ENCODE measurements around the gene PRKCD.
"Not testable (repeated sequence)": the region's sequence is repeated elsewhere in the genome, so short reads cannot be mapped to it uniquely, and the experiment has no call there.

Gene PRKCD

DNA sequence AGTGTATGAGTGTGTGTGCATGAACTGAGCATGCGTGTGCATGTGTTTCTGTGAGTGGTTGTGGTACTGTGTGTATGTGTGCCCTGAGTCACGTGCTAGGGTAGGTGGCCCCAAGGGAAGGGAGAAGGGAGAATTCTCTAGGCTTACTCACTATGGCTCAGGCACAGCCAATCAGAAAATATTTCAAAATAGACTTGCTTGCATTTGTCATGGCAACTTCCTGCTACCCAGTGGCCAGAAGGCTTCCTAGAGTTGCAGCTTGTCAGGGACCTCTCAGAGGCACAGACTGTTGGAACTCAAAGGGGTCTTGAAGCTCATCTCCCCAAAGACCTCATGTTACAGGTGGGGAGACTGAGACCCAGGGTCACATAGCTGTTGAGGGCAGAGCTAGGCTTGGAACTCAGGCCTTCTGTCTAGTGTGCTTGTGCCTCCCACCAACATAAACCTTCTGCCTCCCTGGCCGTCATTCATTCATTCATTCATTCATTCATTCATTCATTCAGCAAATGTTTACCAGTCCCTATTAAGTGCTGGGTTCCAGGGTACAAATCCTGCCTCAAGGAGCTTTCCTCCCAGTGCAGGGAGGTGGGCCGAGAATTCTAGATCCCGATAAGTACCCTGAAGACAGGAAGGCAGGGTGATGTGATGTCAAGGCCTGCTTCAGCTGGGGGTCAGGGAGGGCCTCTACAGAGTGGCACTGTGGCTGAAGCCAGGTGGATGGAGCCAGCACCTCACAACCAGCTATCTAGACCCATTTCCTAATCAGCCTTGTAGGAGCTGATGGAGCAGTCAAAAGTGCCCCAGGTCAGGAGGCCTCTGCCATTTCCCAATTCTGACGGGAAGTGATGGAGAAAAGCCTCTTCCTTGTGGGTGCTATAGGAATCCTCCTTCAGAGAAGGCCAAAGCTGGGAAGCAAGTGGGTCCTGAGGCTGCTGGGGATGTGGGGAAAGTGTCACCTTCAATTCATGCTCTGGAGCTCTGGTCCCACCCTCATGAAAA, 19.9 kb upstream of the PRKCD start:
- DNase-seq, result peak; percentile 78

DNA sequence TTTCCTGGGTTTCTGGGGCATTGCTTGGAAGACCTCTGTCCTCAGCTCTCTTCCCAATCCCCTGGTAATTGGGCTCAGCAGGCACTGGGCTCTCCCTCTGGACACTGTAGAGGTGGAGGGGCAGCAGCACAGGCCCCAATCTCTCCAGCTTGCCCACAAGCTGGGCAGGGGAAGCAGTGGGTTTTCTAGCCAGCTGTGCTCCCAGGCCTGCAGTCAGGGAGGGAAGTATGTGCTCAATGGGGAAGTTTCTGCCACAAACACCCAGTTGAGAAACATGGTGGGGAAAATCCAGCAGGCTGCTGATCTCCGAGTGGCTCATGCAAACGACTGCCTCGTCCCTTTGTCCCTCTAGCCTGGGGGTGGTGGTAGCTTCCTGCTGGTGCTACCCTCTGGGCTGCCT, 18.0 kb upstream of the PRKCD start:
- DNase-seq, result no peak

DNA sequence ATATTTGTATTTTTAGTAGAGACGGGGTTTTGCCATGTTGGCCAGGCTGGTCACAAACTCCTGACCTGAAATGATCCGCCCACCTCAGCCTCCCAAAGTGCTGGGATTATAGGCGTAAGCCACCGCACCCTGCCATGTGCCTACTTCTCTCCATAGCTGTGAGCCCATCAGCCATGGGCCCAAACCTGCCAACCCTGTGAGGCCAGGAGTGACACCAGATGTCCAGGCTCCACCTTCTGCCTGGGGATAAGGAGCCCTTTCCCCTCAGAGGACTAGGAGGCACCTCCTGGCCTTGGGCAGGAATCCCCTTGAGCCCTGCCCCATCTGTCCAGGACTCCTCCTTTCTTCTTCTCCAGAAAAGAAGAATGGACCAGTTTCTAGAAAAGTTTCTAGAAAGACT, 16.6 kb upstream of the PRKCD start:
- DNase-seq, result no peak

DNA sequence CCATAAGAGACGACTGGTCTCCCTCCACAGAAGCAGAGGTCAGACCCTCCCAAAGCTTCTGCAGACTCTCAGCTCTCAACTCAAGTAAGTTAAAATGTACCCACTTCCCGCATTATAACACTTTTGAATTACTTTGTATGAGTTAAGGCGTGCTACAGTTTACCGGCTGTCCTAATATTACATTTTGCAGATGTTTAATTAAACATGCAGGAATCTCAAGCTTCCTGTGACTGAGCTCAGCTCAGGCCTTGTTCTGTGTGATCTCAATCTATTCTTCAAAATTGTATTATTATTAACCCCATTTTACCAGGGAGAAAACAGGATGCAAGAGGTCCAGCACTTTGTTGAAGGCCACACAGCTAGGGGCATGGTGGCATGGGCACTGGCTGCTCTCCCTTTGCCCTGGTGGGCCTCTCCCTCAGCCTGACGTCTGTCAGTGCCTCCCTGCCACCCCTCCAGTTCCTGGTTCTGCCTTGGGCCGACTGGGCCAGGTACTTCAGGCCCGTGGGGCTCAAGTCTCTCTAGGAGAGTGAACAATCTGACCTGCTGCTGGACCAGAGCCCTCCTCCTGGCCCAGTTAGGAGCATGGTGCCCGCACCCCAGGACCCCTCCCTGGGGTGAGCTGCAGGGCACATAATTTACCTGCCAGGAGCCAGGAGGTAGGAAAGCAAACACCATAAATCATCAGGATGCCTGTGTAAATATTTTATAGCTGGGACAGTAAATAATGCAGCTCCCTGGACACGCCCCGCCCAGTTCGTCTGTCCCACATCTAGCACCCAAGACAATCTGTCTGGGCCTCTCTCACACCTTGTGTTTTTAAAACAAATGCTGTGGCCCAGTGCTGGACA, 15.9 kb upstream of the PRKCD start:
- DNase-seq, result no peak

DNA sequence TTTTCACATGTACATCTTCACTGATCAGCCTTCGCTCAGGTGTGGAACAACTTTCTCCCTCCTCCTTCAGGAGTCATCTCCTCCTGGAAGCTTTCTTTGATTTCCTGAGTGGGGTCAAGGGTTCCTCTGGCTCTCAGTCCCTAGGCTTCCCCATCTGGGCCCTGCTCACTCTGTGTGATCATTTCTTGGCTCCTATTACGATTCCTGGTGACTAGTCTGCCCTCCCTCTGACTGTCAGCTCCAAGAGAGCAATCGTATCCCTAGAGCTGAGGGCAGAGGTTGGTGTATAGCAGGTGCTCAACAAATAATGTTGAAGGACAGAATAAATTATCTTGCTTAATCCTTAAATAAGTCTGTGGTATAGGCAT, 15.3 kb upstream of the PRKCD start:
- DNase-seq, result no peak

DNA sequence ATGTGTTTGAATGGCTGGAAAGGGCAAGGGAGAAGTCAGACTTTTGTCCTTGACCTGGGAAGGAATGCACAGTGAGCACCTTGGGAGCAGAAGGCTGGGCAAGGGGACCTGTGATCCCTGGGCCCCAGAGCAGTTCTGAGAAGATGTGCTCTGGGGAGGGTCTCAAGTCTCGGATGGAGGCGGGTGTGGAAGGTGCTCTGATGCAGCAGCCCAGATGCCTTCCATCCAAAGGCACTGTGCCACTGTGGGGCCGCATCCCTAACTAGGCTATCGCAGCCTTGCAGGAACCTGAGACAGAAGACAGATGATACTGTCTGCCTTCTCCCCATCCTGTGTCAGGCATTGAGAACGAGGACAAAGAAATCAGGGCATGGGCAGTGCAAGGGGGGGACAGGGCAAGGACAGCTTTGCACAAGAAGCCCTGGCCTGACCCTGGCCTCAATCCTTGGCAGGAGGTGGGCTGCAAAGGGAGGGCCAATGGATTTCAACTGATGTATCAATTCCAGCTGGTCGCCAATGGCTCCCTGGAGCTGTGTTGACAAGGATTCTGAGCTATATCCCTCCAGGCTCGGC, 14.6 kb upstream of the PRKCD start:
- no peak for DNase-seq

DNA sequence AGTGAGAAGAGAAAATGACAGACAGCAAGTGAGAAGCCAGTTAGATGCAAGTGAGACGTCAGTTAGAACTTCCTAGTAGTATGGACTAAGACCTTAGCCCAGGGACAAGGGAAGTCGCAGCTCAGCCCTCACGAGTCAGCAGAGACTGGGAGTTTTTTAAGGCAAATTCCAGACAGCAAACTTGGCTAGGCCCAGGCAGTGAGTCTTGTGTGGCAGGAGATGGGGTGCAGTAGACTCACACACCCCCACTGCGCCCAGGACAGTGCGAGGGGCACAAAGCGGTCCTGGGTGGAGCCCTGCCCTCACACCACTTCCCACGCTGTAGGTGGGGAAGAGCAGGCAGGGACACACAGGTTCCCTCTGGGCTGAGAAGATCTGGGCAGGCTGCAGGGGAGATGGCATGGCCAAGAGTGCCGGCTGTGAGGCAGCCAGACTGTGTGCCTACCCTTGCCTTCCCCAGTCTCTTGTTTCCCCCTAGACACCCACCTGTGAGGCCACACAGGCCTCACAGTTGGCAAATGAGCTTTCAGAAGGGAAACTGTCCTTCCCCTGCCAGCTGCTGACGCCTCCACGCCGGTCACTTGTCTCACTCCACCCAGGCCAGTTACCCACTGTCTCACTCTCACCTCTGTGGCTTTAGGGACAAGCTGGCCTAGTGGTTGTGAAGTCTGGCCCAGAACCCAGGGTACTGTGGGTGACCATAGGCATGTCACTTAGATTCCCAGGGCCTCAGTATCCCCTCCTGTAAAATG, 13.7 kb upstream of the PRKCD start:
- DNase-seq, result no peak

DNA sequence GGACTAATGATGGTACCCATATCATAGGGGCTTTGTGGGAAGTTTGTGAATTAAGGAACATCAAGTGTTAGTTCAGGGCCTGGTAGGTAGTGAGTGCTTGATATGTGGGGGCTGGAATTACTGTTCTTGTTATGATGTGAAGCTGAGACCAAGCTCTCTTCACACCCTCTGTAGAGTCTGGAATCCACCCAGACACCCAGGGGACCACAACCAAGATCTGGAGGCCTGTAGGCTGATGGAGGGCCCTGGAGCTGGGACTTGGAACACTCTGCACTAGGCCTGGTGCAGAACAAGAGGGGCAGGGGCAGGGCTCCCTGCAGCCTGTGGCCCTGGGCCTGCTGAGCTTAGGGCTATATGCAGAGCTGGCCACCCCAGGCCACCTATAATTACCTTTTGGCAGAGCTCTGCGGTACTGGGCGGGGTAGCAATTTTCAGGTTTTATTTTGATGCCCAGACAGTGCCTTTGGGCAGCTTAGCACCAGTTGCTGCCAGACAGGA, 13.1 kb upstream of the PRKCD start:
- DNase-seq, result no peak

DNA sequence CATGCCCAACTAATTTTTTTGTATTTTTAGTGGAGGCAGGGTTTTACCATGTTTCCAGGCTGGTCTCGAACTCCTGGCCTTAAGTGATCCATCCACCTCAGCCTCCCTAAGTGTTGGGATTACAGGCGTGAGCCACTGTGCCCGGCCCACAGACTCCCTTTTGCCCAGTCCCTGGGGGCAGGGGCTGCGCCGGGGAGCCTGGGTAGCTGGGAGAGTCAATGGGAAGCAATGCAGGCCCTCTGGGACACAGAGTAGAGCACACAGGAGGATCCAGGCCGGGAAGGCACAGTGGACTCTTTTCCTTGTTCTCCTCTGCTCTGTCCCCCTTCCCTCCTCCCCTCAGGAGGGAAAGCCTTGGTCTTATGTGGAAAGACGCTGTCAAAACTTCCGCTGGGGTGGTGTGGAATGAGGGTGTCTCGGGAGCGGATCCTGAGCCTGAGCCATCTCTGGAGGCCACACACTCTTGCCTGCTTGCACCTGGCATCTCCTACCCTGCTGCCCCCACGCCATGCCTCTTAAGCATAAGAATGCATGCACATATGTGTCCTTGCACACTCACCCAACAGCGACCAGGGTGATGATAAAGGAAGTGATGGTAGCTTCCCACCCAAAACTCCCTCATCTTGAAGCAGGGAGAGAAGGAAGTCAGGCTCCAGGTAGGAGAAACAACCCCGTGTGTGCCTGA, 11.9 kb upstream of the PRKCD start:
- no peak for DNase-seq

DNA sequence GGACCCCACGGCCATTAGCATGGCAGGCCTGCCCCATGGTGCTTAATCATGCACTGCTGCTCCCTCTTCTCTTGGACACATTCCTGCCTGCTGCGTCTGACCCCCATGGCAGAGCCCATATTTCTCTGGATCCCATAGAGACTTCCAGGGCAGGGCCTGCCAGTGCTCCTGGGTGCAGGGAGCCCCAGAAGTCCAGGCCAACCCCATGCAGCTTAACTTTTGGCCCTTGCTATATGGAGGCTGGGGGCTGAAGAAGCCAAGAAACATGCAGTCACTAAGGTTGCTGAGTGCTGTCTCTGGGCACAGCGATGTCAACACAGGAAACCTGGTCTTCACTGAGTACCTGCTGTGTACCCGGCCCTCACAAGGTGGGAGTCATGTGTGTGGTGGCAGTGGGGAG, 11.3 kb upstream of the PRKCD start:
- no peak for DNase-seq

DNA sequence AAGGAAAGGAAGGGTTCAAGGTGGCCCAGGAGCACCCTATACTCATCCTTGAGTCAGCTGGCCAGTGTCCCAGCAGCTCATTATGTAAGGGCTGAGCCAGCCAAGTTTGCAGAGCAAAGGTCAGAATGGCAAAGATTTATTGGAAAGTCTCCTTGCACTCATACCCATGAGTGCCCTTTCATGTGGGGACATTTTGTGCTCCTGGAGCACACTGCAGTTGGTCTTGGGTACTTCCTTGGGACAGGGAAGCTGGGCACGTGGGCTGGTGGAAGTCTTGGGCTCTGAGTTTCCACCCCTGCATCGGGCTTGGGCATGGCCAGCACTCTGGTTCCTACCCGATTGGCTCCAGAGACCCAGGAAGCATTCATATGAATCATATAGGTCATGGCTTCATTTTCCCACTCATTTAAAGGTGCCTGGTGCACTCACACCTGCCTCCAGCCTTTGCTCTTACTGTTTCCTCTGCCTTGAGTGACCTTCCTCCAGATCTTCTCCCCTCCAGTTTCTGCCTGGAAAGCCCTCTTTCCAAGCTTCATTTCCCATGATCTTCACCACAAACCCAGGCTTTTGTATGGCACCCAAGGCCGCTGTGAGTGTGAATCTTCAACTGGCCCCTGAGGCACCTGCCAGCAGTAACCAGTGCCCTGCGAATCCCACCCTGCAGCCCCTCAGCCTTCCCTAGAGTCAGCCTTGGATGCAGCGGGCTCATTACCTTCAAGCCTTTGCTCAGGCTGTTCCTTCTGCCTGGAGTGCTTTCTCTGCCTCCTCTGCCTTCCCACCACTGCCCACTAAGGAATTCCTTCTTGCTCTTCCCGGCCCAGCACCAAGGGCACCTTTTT, 10.5 kb upstream of the PRKCD start:
- DNase-seq, result no peak

DNA sequence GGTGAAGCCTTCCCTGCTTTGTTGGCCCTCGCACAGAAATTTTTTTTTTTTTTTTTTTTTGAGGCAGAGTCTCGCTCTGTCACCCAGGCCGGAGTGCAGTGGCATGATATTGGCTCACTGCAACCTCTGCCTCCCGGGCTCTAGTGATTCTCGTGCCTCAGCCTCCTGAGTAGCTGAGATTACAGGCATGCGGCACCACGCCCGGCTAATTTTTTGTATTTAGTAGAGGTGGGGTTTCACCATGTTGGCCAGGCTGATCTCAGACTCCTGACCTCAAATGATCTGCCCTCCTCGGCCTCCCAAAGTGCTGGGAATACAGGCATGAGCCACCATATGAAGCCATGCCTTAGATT, 9.9 kb upstream of the PRKCD start:
- DNase-seq, result not testable (repeated sequence)

DNA sequence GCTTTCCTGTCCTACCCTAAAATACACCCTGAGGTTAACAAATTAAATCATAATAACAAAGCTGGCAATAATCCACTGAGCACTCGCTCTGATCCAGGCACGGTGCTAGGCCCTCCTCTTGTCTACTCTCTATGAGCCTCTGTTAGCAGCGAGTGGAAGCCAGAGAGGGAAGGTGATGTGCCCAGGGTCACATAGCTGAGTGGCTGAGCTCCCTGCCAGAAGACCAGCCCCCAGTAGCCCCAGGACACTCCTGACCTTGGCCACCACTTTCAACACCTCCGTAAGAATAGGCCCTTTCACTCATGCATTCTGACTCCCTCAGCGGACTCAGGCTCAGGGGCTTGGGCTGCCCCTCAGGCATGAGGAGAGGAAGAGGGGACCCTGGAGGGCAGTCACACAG, 9.5 kb upstream of the PRKCD start:
- DNase-seq, result no peak

DNA sequence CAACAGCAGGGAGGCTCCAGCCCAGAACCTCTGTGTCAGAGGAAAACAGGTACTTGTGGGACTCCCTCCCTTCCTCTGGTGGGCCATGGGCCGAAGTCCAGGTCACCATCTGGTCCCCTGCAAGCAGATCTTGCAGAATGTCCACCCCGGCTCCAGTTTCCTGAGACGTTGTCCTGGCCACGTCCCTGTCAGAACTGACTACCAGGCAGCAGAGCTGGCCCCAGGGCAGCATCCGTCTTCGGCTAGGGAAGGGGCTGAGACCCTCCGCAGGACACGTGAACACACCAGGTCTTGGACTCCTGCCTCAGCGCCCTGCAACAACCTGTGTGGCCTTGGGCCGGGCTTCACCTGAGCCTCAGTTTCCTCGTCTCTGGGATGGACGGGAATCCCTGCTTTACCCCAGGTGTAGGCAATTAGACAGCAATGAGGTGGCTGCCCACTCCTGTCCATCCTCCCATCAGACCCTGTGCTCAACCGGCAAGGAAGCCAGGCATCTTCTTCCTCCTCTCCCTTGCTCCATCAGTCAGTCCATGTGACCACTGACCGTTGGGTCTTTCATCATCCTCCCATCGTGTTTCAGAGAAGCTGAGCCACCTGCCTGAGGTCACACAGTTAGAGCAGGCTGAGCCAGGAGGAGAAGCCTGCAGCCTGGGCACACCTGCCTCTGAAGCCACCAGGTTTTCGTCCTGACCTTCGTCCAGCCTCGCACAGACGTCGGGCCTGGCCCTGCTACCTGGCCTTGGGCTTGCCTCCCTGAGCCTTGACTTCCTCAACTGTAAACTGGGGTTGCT, 8.9 kb upstream of the PRKCD start:
- DNase-seq, result no peak

DNA sequence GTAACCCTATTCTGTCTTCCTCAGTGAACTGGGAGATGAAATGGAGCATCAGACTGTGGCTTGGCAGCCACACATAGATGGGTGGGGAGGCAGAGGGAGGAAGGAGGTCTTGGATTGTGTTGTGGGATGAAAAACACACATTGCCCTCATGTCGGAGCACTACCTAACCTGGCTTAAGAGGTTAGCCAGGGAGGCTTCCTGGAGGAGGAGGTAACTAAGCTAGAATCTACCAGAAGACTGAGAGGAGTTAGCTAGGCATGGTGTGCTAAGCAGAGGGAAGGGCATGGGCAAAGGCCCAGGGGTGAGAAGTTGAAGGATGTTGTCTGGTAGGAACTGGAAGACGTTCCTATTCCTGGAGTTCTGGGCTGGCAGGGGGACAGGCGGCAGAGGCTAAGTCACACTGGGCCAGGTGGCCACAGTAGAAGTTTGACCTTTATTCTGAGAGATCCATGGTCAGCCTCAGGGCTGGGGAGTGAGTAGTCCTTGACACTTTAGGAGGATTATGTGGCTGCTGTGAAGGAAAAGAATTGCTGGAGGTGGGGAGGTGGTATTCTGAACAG, 7.7 kb upstream of the PRKCD start:
- no peak for DNase-seq

DNA sequence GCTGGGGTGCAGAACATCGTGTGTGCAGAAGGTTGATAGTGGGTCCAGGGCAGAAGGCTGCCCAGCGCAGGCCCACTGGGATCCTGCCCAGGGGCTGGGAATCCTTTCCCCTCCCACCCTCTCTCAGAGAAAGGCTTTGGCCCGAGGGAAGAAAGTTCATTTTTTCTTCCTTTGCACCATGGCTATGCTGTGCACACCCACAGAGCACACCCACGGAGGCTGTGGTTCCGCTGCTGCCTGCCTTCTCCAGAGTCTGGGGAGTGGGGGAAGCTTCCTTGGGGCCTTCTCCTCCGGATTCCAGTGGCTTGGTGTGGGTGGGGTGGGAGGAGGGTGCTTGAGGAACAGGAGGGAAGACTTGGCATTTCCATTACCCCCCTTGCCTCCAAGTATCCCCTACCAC, 7.0 kb upstream of the PRKCD start:
- no peak for DNase-seq

DNA sequence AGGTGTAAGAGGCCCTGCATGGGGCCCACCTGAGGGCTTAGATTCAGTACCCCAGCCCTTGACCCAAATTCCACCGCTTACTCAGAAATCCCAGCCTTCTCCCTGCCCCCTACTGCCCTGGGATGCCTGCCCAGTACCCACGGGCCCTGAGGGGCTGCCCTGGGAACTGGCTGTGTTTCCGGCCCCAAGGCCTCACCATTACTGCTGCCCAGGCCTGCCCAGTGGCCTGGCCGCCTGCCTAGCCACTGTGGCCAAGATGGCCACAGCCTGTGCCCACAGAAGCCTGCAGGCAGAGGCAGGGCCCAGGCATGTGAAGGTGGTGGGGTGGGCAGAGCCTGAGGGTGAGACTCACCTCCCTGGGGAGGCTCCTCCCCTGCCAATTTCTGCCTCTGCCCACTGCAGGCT, 6.1 kb upstream of the PRKCD start:
- DNase-seq, result no peak

DNA sequence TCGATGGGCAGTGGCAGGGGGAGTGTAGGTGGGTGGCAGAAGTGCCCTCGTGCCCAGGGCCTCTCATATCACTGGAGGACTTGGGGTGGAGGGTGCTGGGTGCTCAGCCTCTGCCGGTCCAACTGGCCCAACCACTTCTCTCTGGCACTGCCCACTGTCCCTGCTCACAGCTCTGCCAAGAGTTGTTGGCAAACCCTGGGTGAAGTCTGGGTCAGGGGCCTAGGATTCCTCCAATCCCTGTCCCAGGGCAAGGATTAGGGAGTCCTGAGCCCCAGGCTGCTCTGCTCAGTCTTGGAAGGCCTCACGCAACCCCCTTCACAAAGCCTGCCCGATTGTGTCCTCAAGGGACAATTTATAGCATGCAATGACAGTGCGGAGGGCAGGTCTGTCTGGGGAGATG, 5.2 kb upstream of the PRKCD start:
- no peak for DNase-seq

DNA sequence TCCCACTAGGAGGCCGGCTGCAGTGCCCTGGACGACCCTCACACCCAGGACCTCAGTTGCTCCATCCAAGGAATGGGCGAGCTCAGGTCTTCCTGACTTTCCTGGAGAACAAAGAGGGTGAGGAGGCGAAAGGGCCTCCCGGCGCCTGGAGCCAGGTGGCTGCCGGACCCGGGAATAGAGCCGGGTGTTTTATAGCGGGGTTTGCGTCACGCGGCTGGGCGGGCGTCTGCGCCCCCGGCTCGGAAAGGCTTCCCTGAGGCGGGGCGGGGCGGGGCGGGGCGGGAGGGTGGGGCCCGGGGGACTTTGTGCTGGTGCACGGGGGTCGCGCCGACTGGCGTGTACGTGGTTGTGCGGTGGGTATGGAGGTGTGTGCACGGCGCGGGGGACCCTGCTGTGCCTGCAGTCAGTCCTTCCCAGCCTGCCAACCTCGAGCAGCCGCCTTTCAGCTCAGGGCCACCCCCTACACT, 4.6 kb upstream of the PRKCD start:
- DNase-seq, result peak; percentile 18
